Measurements from ENCODE around the gene PPEF2.
A peak's percentile ranks its signal among the peaks of the same experiment; 100 is the strongest.

The PPEF2 gene

GRCh38 chr4:75830906-75831305 is 71.3 kb downstream of the PPEF2 start:
- peak; percentile 24 for DNase-seq (ENCODE audit: low spot score)

GRCh38 chr4:75823812-75824211 is 78.4 kb downstream of the PPEF2 start:
- no peak for DNase-seq (ENCODE audit: low spot score)

- DNase-seq (ENCODE audit: low spot score), result no peak
These were observed 79.8 kb downstream of the PPEF2 start for GRCh38 chr4:75822416-75822815.

- DNase-seq (ENCODE audit: low spot score), result no peak
These were observed 80.3 kb downstream of the PPEF2 start for GRCh38 chr4:75821966-75822365.

- no peak for DNase-seq (ENCODE audit: low spot score)
These were observed 81.0 kb downstream of the PPEF2 start for GRCh38 chr4:75821216-75821615.

- DNase-seq (ENCODE audit: low spot score), result no peak
These were observed 81.6 kb downstream of the PPEF2 start for GRCh38 chr4:75820676-75821075.

GRCh38 chr4:75820197-75820596 is 82.1 kb downstream of the PPEF2 start:
- DNase-seq (ENCODE audit: low spot score), result no peak

- DNase-seq (ENCODE audit: low spot score), result no peak
These were observed 83.1 kb downstream of the PPEF2 start for GRCh38 chr4:75819121-75819520.

GRCh38 chr4:75817901-75818300 is 84.4 kb downstream of the PPEF2 start:
- no peak for DNase-seq (ENCODE audit: low spot score)
